K562 (cell line): ENCODE data around the gene RNF13. TPM values are rescaled to one million over a fixed set of nuclear protein-coding genes. Genes with fewer than 3 reads are reported as not detected.

Experiments
- ATAC-seq: fragments of 200-7000 bp; cut with Tn5 transposase; 3 replicates; pipeline ENCODE4 v1.9.1; 2020; ENCODE audit warnings: moderate library complexity
- BruUV-seq: library from RNA; stranded (reverse); fragments of 400-500 nt; replicated peaks from 2 replicates; lab custom pipeline; 2021; lab: Mats Ljungman, UMichigan
- CTCF ChIA-PET: fragments of 300-600 bp; formaldehyde crosslinking; extraction: SDS; loops from one replicate; lab custom pipeline; 2021; ENCODE audit warnings: low intra/inter-chr PET ratio; lab: Yijun Ruan, JAX
- POLR2A ChIA-PET: fragments of 300-600, 350-650 bp; sonication (Branson Sonifier 250); formaldehyde crosslinking; extraction: SDS; loops from one replicate; lab custom pipeline; 2021; ENCODE audit warnings: antibody characterized with exemption, inconsistent platforms; lab: Yijun Ruan, JAX
- DNase-seq, 4 experiments: peaks; one replicate each; pipeline versions ENCODE4 v3.0.0 to v3.0.0-alpha.2; 2011 to 2018; ENCODE audit warnings: low spot score in 3 of 4, mixed read lengths in 3 of 4; ENCODE audit errors: extremely low read depth in 1 of 4
- FAIRE-seq: peaks from 2 replicates; lab custom pipeline; 2011; peaks lifted over from hg19 to GRCh38; lab: Jason Lieb, UNC
- H2AFZ ChIP-seq: 2 replicates; pipeline ENCODE4 v1.6.0; 2011; ENCODE audit warnings: low read depth, low read length, control low read depth, inconsistent platforms
- H3K27ac ChIP-seq: fragments of 200-600 bp; 3 replicates; pipeline ENCODE4 v1.8.0; 2011; ENCODE audit warnings: low read depth, mild to moderate bottlenecking, control low read depth, inconsistent platforms, low read length, moderate library complexity, mixed read lengths; ENCODE audit errors: extremely low read depth
- H3K27me3 ChIP-seq, 2 experiments: fragments of 300-600 bp in 1 of 2; 2 replicates in 1 of 2; 3 replicates in 1 of 2; pipeline versions ENCODE4 v1.6.0 to v1.8.0; 2011; ENCODE audit warnings: inconsistent platforms in 2 of 2, low read length in 2 of 2, mild to moderate bottlenecking in 1 of 2, mixed read lengths in 1 of 2, moderate library complexity in 1 of 2; ENCODE audit not compliant: control insufficient read depth in 2 of 2, insufficient read depth in 2 of 2
- H3K36me3 ChIP-seq: fragments of 300-600 bp; 3 replicates; pipeline ENCODE4 v1.8.0; 2011; ENCODE audit warnings: mild to moderate bottlenecking, low read length, inconsistent platforms; ENCODE audit not compliant: control insufficient read depth, insufficient read depth
- H3K4me1 ChIP-seq, 2 experiments: fragments of 200-600 bp in 1 of 2; replicated peaks in 1 of 2; 2 replicates in 1 of 2; 3 replicates in 1 of 2; pipeline versions ENCODE4 v1.5.1 to v1.8.0; 2011; ENCODE audit warnings: inconsistent platforms in 2 of 2, low read length in 2 of 2, mild to moderate bottlenecking in 1 of 2, mixed read lengths in 1 of 2, moderate library complexity in 1 of 2; ENCODE audit not compliant: control insufficient read depth in 2 of 2, insufficient read depth in 2 of 2
- H3K4me2 ChIP-seq: 2 replicates; pipeline ENCODE4 v1.6.1; 2011; ENCODE audit warnings: low read length, control low read depth, inconsistent platforms, mixed read lengths; ENCODE audit not compliant: insufficient read depth
- H3K4me3 ChIP-seq: fragments of 200-600 bp; sonication (generic), shearing (Covaris generic); 2 replicates; pipeline ENCODE4 v1.5.1; 2016; ENCODE audit warnings: control low read depth, inconsistent platforms
- H3K79me2 ChIP-seq: fragments of 200-600 bp; 3 replicates; pipeline ENCODE4 v1.8.0; 2011; ENCODE audit warnings: low read length, inconsistent platforms; ENCODE audit not compliant: control insufficient read depth, insufficient read depth
- H3K9ac ChIP-seq, 2 experiments: 2 replicates each; pipeline versions ENCODE4 v1.6.0 to v1.6.1; 2011; ENCODE audit warnings: low read depth in 2 of 2, low read length in 2 of 2, control low read depth in 1 of 2, inconsistent platforms in 1 of 2, mild to moderate bottlenecking in 1 of 2, mixed read lengths in 1 of 2; ENCODE audit not compliant: insufficient read depth in 1 of 2
- H3K9me1 ChIP-seq: one replicate; pipeline ENCODE4 v1.6.0; 2011; ENCODE audit warnings: inconsistent platforms, mild to moderate bottlenecking, low read length, moderate library complexity; ENCODE audit not compliant: control insufficient read depth, insufficient read depth
- H3K9me3 ChIP-seq: replicated peaks from 2 replicates; pipeline ENCODE4 v1.5.1; 2011; ENCODE audit warnings: low read depth, low read length, inconsistent platforms; ENCODE audit not compliant: control insufficient read depth, insufficient read depth
- H4K20me1 ChIP-seq: replicated peaks from 2 replicates; pipeline ENCODE4 v1.6.1; 2011; ENCODE audit warnings: low read length, inconsistent platforms, mixed read lengths; ENCODE audit not compliant: control insufficient read depth, insufficient read depth
- ETV1 ChIP-seq: fragments of 450-650 bp; conservative IDR thresholded peaks from 2 replicates; pipeline ENCODE4 v1.6.1; 2016; ENCODE audit warnings: missing genetic modification characterization, control low read depth, low read depth, missing compliant biosample characterization
- RBM39 ChIP-seq: fragments of 200-400 bp; formaldehyde crosslinking; optimal IDR thresholded peaks from 2 replicates; pipeline ENCODE3; 2018; ENCODE audit warnings: low read depth, low read length
- SMAD4 ChIP-seq: fragments of 250-450 bp; sonication (Bioruptor Pico); conservative IDR thresholded peaks from 2 replicates; pipeline ENCODE4 v1.8.0; 2021; ENCODE audit warnings: inconsistent platforms, mild to moderate bottlenecking, moderate library complexity
- SRSF9 ChIP-seq: fragments of 200-400 bp; formaldehyde crosslinking; IDR thresholded peaks from 2 replicates; pipeline ENCODE4 v1.6.1; 2017; ENCODE audit warnings: low read depth, low read length, borderline replicate concordance
- ZBTB43 ChIP-seq: sonication (generic); formaldehyde crosslinking; IDR thresholded peaks from 2 replicates; pipeline ENCODE4 v1.8.0; 2023; ENCODE audit warnings: mild to moderate bottlenecking, missing genetic modification reagents
- ZNF764 ChIP-seq: fragments of 250-450 bp; sonication (Bioruptor Pico); IDR thresholded peaks from 2 replicates; pipeline ENCODE4 v1.4.0; 2020; ENCODE audit warnings: low read depth, mild to moderate bottlenecking, moderate library complexity
- WGBS: fragments of 100-300 bp; shearing (Covaris generic); methylation state at CpG from one replicate; pipeline ENCODE4 v1.1.6; 2016; ENCODE audit warnings: low coverage, mixed read lengths; ENCODE audit not compliant: insufficient coverage; ENCODE audit errors: missing lambda C conversion rate; 5-methylcytosine and 5-hydroxymethylcytosine counted together
- in situ Hi-C: fragments of 300-500 bp; cut with MboI; formaldehyde crosslinking; loops from 4 replicates; pipeline ENCODE4 v1.15.0; 2018; ENCODE audit warnings: inconsistent platforms, mixed read lengths
- intact Hi-C: fragments of 100-400 bp; cut with micrococcal nuclease; formaldehyde crosslinking; loops from 2 replicates; pipeline ENCODE4 v1.14.2; 2022
- polyA plus RNA-seq, 8 experiments: library from polyadenylated mRNA; depleted of rRNA in 4 of 8; stranded (reverse) in 5 of 8; unstranded in 3 of 8; fragments of >200 nt; fragmentation: Nextera tagmentation in 2 of 8; fragmentation: Illumina TruSeq in 1 of 8; extraction: Ambion mirVana in 2 of 8; extraction: Trizol in 1 of 8; gene quantifications; 2 replicates each; pipeline versions ENCODE4 v1.2.1 to v1.2.3, GENCODE V29; 2011 to 2014; ENCODE audit warnings: inconsistent platforms in 1 of 8, missing spikeins in 1 of 8
- total RNA-seq, 7 experiments: library from RNA; depleted of rRNA in 6 of 7; stranded (reverse); fragments of >200 nt in 6 of 7; fragmentation: Illumina TruSeq in 2 of 7; extraction: Trizol in 2 of 7; gene quantifications; 2 replicates each; pipeline versions ENCODE4 v1.2.1 to v1.2.3, GENCODE V29; 2011 to 2021; ENCODE audit warnings: low replicate concordance in 1 of 7

RNF13 gene
- total and polyA plus RNA-seq, 9 of the 15 experiments (the other 6 are each of a cell fraction or from before 2014, with no cell fraction given): 12.7 to 35.8 (median 18.9) TPM

DNA sequence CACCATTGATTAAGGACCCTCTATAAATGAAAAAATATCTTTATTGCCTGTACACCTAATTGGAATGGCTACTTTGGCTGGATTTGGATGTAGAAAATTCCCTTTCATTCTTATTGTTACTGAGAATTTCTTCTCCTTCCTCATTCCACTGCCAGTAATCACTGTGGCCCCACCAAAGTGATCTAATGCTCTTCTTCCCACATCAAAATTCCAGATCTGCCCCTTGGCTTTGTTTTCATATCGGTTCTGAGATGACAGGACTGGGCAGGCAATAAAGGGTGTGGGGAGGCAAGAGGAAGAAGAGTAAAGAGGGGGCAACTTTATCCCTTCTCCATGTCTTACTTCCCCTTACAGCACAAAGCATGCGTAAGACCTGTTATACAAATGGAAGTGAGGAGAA, 22.7 kb upstream of the RNF13 start:
- no peaks in the 10 kb centered on the region for H3K9me3 ChIP-seq
- no peak overlapping the region for H3K9ac ChIP-seq
- no TSS peak for BruUV-seq
- FAIRE-seq: no peak
- H3K4me2 ChIP-seq: no peak overlapping the region
- no peaks in the 10 kb centered on the region for H3K79me2 ChIP-seq
- ChIA-PET CTCF (no interaction called here), POLR2A (no interaction called here)
- WGBS: 33% methylated on average over 1 of the region's 2 CpGs
- H3K27me3 ChIP-seq: peaks cover 0 to 4% of the 10 kb centered on the region in 2 experiments; a peak in 1 of 5 replicates
- H3K4me1 ChIP-seq: no peaks in the 10 kb centered on the region
- H4K20me1 ChIP-seq: no peaks in the 10 kb centered on the region
- H2AFZ ChIP-seq: no peak overlapping the region
- H3K9me1 ChIP-seq: no peaks in the 10 kb centered on the region
- H3K4me3 ChIP-seq: no peak overlapping the region
- in situ Hi-C loops: no loop called here
- H3K27ac ChIP-seq: no peak overlapping the region
- no peak for TF ChIP-seq SRSF9
- TF ChIP-seq ETV1 (tag): no peak
- TF ChIP-seq RBM39: no peak
- no peak for TF ChIP-seq SMAD4 (CRISPR knock-in tag)
- no peak for TF ChIP-seq ZBTB43 (CRISPR knock-in tag)
- no peak for TF ChIP-seq ZNF764
- intact Hi-C loops: no loop called here
- DNase-seq: no peak
- H3K36me3 ChIP-seq: no peaks in the 10 kb centered on the region
- ATAC-seq: no peak
